Small intestine (tissue), 7 donors: Measurements from ENCODE around the gene SEMA4G. TPM values are rescaled to one million over a fixed set of nuclear protein-coding genes. Genes with fewer than 3 reads are reported as not detected.

Source experiments
- DNase-seq, 2 donors: peaks; one replicate each; pipeline versions ENCODE4 v3.0.0 to v3.0.0-alpha.2; 2013
- FAIRE-seq: peaks from 2 replicates; lab custom pipeline; 2012; peaks lifted over from hg19 to GRCh38; lab: Jason Lieb, UNC
- H3K27ac ChIP-seq, 3 donors: one replicate each; pipeline ENCODE4 v1.5.1; 2013; ENCODE audit warnings: low read length in 2 of 3, mild to moderate bottlenecking in 2 of 3, control low read depth in 1 of 3, inconsistent platforms in 1 of 3, low read depth in 1 of 3, moderate library complexity in 1 of 3
- H3K27me3 ChIP-seq, 3 donors: one replicate each; pipeline ENCODE4 v1.6.1; 2013; ENCODE audit warnings: low read length in 3 of 3, inconsistent platforms in 1 of 3; ENCODE audit not compliant: control insufficient read depth in 3 of 3, insufficient read depth in 3 of 3
- H3K36me3 ChIP-seq, 3 donors: one replicate each; pipeline ENCODE4 v1.6.1; 2013; ENCODE audit warnings: low read length in 3 of 3, inconsistent platforms in 1 of 3, low read depth in 1 of 3, mild to moderate bottlenecking in 1 of 3, moderate library complexity in 1 of 3; ENCODE audit not compliant: control insufficient read depth in 3 of 3, insufficient read depth in 2 of 3
- H3K4me1 ChIP-seq, 3 donors: one replicate each; pipeline ENCODE4 v1.6.1; 2013; ENCODE audit warnings: low read length in 2 of 3, inconsistent platforms in 1 of 3, low read depth in 1 of 3, mild to moderate bottlenecking in 1 of 3, moderate library complexity in 1 of 3; ENCODE audit not compliant: control insufficient read depth in 3 of 3, insufficient read depth in 2 of 3
- H3K4me3 ChIP-seq, 3 donors: one replicate each; pipeline ENCODE4 v1.5.1; 2013; ENCODE audit warnings: low read length in 3 of 3, control low read depth in 1 of 3, inconsistent platforms in 1 of 3, low read depth in 1 of 3, mild to moderate bottlenecking in 1 of 3, moderate library complexity in 1 of 3
- H3K9me3 ChIP-seq, 2 donors: one replicate each; pipeline ENCODE4 v1.6.1; 2013; ENCODE audit warnings: low read depth in 1 of 2, low read length in 1 of 2; ENCODE audit not compliant: control insufficient read depth in 2 of 2, insufficient read depth in 1 of 2
- WGBS, 3 donors: extraction: QIAGEN DNeasy Blood & Tissue Kit; methylation state at CpG; one replicate each; pipeline ENCODE4 v1.1.7; 2013; 5-methylcytosine and 5-hydroxymethylcytosine counted together
- polyA plus RNA-seq, 4 donors: library from polyadenylated mRNA; stranded (reverse) in 3 of 4; unstranded in 1 of 4; fragments of 200-250 nt in 3 of 4; fragments of 120-200 nt in 1 of 4; gene quantifications; one replicate each; pipeline versions ENCODE4 v1.2.1 to v1.2.3, GENCODE V29; 2013
- donor health status: healthy with polysubstance abuse.
- donor health status: control.
- donor health status: control.
- donor health status: Bipolar disorder and iron deficiency.
- donor health status: healthy.

SEMA4G gene
- polyA plus RNA-seq, 4 donors: 44.9 to 153 (median 104) TPM

DNA sequence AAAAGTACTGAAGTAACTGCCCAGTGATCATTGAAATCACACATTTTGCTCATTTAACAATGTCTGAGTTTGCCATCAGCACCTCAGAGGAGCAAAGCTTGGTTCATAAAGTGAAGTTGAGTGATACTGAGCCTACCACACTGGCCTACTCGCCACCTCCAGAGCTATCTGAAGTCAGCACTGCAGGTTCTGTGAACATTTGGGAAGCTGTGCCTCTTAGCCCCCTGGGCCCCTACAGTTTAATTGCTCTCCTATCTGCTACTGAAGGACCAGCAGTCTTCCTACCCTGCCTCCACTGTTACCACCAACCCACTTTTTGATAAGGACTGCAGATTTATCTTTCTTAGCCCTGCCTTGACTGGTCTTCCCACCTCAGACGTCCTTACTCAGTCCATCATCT is 2.0 kb upstream of the SEMA4G start:
- WGBS, 3 donors: 81 to 94% (median 85%) methylated on average over 2 of the region's 2 CpGs
- Histone ChIP-seq H3K27ac (no peak overlapping the region), H3K27me3 (no peaks in the 10 kb centered on the region), H3K4me3 (no peak overlapping the region), H3K36me3 (peaks cover 4 to 14% (median 8%) of the 10 kb centered on the region in 3 donors), H3K9me3 (no peaks in the 10 kb centered on the region), H3K4me1 (peaks cover 0 to 34% (median 2%) of the 10 kb centered on the region in 3 donors)
- DNase-seq: no peak
- FAIRE-seq: no peak

DNA sequence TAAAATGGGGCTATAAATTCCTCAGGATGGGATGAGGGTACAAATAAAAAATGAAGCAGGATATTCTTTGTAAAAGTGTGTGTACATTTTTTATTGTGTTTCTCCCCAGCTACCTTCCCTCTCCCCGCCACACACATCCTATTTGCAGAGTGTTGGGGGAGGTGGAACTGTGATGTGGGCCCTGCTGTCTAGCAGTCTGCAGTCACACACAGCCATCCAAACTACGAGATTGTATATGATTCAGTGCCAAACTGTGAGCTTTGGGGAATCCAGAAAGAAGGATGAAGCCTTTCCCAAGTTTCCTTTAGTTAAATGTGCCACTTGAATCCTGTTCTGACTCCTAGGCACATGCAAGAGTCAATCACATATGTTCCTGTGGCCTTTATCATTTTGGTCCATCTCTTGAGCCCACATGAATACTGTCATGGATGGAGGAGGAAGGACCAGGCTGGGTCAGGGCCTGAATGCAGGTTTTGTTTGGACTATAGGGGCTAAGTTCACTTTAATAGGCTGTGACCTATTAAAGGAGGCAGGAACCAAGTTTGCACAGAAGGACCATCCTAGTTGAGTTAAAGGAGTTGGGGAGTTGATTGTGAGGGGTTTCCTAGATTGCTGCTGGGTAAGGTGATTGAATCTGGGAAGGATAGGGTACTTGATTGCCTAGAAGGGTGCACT is 1.1 kb upstream of the SEMA4G start:
- no peak overlapping the region for H3K27ac ChIP-seq
- no peaks in the 10 kb centered on the region for H3K27me3 ChIP-seq
- 77 to 83% (median 78%) methylated on average over 2 of the region's 2 CpGs for WGBS, 3 donors
- no peaks in the 10 kb centered on the region for H3K9me3 ChIP-seq
- DNase-seq (no peak), FAIRE-seq (no peak)
- H3K4me1 ChIP-seq: peaks cover 0 to 42% (median 5%) of the 10 kb centered on the region in 3 donors
- H3K4me3 ChIP-seq: peak overlapping the region in 2 of 3 donors; percentile 86 to 94
- peaks cover under 1 to 23% (median 4%) of the 10 kb centered on the region in 3 donors for H3K36me3 ChIP-seq

- DNase-seq (no peak), FAIRE-seq (no peak)
- Histone ChIP-seq H3K4me1 (peaks cover 0 to 46% (median 5%) of the 10 kb centered on the region in 3 donors), H3K36me3 (peaks cover 0 to 29% (median 6%) of the 10 kb centered on the region in 3 donors), H3K27ac (peak overlapping the region in 2 of 3 donors; percentile 9 to 95), H3K9me3 (no peaks in the 10 kb centered on the region), H3K27me3 (no peaks in the 10 kb centered on the region), H3K4me3 (peak overlapping the region; percentile 65 to 94 (median 86))
- 12 to 24% (median 16%) methylated on average over 9 of the region's 9 CpGs for WGBS, 3 donors
These were observed 479 bp upstream of the SEMA4G start for GRCh38 chr10:100968863-100969186.

- peak; percentile 92 to 94 for DNase-seq
- H3K27ac ChIP-seq: peak overlapping the region; percentile 84 to 95 (median 87)
- H3K27me3 ChIP-seq: no peaks in the 10 kb centered on the region
- peaks cover 0 to 38% (median 6%) of the 10 kb centered on the region in 3 donors for H3K36me3 ChIP-seq
- H3K9me3 ChIP-seq: no peaks in the 10 kb centered on the region
- WGBS, 3 donors: 11 to 30% (median 13%) methylated on average over 11 to 13 of the region's 13 CpGs
- H3K4me1 ChIP-seq: peaks cover 0 to 46% (median 5%) of the 10 kb centered on the region in 3 donors
- FAIRE-seq: no peak
- H3K4me3 ChIP-seq: peak overlapping the region; percentile 65 to 94 (median 86)
These were observed 991 bp downstream of the SEMA4G start for GRCh38 chr10:100970076-100970913.

DNA sequence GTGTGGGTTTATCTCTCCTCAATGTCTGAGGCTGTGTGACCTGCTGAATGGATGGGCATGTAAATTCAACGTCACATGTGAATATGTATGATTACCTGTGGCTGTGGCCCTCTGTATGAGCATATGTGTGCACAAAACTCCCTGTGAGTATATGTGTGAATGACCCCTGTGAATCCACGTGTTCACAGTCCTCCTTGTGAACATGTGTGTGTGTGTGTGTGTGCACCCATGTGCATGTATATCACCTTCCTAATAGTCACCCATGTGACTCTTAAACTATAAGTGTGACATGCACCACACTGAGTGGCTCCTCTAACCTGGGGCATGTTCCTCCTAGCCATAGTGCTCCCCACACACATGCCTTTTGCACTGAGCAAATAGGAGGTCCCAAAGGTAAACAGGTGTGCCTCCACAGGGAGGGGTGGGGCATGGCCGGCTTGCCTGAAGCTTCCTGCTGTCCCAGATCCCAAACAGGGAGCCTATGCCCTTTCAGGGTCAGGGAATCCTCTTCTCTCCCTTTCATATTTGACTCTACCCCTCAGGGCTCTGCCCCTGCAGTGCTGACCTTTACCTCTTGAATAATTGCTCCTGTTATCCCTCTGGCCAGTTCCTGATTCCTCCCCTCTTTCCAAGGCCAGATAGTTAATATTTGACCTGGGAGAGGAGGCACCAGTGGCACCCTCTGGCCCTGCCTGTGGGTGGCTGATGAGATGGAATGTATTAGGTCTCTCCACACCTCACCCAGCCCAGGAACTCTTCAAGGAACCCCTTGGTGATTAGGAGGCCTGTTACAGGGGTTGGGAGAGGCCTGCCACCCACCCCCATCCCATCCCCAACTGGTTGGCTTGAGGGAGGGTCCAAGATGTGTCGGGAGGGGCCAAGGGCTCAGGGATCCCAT is 1.9 kb downstream of the SEMA4G start:
- 16 to 58% (median 38%) methylated on average over 4 of the region's 4 CpGs for WGBS, 3 donors
- Histone ChIP-seq H3K27me3 (no peaks in the 10 kb centered on the region), H3K27ac (peak overlapping the region; percentile 39 to 95 (median 87)), H3K36me3 (peaks cover 0 to 46% (median 2%) of the 10 kb centered on the region in 3 donors), H3K9me3 (no peaks in the 10 kb centered on the region), H3K4me1 (peaks cover 0 to 46% (median 5%) of the 10 kb centered on the region in 3 donors), H3K4me3 (peak overlapping the region in 2 of 3 donors; percentile 86 to 94)
- peak; percentile 87 to 96 for DNase-seq
- no peak for FAIRE-seq

- Histone ChIP-seq H3K4me3 (no peak overlapping the region), H3K27me3 (no peaks in the 10 kb centered on the region), H3K36me3 (peaks cover 0 to 50% (median 2%) of the 10 kb centered on the region in 3 donors), H3K4me1 (peaks cover 0 to 44% (median 5%) of the 10 kb centered on the region in 3 donors), H3K27ac (peak overlapping the region in 2 of 3 donors; percentile 39 to 95), H3K9me3 (no peaks in the 10 kb centered on the region)
- no peak for DNase-seq
- no peak for FAIRE-seq
- WGBS, 3 donors: 73 to 81% (median 76%) methylated on average over 13 of the region's 13 CpGs
These were observed 3.0 kb downstream of the SEMA4G start for GRCh38 chr10:100972115-100972903.

DNA sequence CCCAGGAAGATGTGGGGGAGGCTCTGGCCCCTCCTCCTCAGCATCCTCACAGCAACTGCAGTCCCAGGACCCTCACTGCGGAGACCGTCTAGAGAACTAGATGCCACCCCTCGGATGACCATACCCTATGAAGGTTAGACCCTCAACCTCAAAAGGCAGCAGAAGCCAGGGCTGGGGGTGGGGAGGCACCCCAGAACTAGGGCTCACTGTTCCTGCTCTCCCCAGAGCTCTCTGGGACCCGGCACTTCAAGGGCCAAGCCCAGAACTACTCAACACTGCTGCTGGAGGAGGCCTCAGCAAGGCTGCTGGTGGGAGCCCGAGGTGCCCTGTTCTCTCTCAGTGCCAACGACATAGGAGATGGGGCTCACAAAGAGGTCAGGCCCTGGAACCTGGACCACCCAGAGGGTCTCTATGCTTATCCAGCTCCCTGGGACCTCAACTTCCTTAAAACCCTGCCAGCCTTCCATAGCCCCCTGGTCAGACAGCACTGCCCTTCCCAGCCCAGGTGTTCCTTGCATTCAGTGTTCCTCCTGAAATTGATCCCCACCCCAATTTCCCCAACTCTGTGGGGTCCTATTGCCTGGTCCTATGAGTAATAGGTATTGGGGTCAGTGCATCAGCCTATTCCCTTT is 3.7 kb downstream of the SEMA4G start:
- Histone ChIP-seq H3K4me1 (peaks cover 0 to 41% (median 5%) of the 10 kb centered on the region in 3 donors), H3K36me3 (peaks cover under 1 to 56% (median 5%) of the 10 kb centered on the region in 3 donors), H3K27ac (peak overlapping the region in 1 of 3 donors; percentile 95), H3K4me3 (no peak overlapping the region), H3K27me3 (no peaks in the 10 kb centered on the region), H3K9me3 (no peaks in the 10 kb centered on the region)
- WGBS, 3 donors: 89 to 93% (median 90%) methylated on average over 6 of the region's 6 CpGs
- FAIRE-seq: no peak
- DNase-seq: no peak
